NCI-H1436 (cell line): ENCODE measurements around the gene SAMD8.
"Not testable (repeated sequence)": the region's sequence is repeated elsewhere in the genome, so short reads cannot be mapped to it uniquely, and the experiment has no call there.

Experiments
- DNase-seq: peaks from one replicate; lab custom pipeline; 2025; lab: John Stamatoyannopoulos, UW

Gene SAMD8

DNA sequence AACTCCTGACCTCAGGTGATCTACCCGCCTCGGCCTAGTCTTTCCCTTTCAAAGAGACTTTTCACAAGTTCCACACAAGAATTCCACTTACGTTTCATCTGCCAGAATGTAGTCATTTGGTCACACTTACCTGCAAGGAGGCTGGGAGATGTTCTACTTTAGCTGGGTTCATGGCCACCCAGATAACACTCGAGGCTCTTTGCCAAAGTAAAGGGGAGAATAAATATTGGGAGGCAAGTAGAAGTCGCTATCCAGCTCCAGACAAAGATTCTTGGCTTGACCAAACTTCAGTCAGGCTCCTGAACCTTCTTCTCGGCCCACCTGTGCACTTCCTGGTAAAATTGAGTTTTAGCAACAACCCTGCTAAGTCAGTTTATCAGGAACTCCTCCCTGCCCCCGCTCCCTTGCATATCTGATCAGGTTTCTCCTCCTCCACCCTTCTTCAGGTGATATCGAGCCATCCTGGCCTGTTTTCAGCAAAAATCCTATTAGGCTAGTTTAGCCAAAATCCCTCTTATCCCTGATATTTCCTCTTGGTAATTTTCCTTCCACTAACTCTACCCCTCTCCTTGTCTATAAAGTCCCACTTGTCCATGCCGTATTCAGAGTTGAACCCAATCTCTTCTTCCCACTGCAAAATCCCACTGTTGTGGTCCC lies 25.1 kb upstream of the SAMD8 start:
- DNase-seq: no peak

DNA sequence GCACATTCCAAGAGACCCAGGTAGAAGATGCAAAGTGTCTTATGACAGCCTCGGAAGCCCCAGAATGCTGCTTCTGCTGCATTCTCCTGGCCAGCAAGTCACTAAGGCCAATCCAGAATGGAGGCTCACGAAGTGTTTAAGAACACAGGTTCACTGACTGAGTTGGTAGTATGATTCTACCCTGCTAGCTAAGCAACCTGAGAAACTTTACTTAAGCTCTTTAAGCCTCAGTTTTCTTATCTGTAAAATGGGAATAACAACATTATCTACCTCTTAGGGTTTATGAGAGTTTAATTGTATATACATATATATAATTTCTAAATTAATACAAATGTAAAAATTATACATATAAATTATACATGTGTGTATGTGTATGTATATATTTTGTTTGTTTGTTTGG lies 22.8 kb upstream of the SAMD8 start:
- DNase-seq: no peak

DNA sequence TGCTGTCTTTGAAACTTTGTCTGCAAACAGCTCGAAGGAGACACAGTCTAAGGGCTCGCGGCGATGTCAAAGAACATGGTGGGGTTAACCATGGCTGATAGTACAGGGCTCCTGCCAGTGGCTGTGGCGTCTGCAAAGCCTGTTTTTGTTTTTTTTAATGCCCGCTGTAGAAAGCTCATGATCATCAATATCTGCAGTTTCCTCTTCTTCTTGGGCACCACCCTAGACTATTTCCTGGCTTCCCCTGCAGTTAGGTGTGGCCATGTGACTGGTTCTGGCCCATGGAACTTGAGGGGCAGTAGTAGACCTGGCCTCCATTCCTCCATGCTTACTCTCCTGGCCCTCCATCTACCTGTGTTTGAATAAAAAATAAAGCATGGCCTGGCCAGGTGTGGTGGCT lies 21.8 kb upstream of the SAMD8 start:
- no peak for DNase-seq

DNA sequence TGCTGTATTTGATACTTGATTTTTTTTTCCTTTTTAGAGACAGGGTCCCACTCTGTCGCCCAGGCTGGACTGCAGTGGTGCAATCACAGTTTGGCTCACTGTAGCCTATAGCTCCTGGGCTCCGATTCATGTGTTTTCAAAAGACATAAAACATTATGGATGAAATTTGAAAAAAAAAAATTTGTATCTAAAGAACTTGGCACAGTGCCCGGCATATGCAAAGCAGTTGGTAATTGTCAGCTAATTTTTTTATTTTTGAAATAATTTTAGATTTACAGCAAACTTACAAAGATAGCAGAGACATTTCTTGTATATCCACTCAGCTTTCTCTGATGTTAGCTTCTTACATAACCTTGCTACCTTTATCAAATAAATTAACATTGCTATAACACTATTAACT lies 20.3 kb upstream of the SAMD8 start:
- DNase-seq: no peak

DNA sequence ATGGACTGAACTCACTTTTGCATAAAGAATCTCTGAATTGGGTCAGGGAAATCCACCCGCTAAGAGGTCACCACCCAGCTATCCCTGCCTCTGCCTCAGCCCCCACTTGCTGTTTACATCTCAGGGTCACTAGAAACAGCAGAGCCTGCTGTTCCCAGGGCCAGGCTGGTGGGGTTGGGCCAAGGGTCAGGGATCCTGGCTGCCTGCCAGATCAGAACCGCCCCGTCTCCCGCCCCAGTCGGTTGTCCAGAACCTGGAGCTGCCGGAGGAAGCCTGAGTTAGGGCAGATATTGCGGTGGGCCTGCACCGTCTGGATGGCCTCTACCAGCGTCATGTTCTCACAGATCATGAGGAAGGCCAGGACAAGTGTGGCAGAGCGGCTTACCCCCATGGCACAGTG lies 17.0 kb upstream of the SAMD8 start:
- DNase-seq: no peak

DNA sequence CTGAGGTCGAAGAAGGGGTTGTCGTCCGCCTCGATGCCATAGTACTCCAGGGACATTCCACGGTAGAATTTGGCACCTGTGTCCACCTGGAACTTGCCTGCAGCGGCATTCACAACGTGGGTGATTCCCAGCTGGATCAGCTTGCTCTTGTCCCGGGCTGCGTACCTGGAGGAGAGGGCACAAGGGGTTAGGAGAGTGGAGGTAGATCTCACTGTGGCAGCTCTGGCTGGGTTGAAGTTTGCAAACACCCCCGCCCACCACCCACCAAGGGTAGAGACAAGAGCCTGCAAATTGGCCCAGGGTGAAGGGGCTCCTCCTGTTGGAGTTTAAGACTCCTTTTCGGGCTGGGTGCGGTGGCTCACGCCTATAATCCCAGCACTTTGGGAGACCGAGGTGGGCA lies 15.8 kb upstream of the SAMD8 start:
- no peak for DNase-seq

DNA sequence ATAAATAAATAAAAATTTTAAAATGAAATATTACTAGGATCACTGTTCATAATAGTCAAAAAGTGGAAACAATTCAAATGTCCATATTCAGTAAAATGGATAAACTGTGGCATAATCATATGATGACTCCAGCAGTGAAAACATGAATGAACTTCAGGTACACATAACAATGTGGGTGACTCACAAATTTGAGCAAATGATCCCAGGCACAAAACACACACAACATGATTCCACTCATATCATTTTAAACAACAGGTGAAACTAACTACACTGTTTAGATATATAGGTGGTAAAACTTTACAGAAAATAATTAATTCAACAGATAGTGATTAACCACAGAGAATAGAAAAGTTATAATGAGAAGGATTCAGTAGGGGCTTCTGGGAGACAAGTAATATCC lies 14.7 kb upstream of the SAMD8 start:
- DNase-seq: no peak

DNA sequence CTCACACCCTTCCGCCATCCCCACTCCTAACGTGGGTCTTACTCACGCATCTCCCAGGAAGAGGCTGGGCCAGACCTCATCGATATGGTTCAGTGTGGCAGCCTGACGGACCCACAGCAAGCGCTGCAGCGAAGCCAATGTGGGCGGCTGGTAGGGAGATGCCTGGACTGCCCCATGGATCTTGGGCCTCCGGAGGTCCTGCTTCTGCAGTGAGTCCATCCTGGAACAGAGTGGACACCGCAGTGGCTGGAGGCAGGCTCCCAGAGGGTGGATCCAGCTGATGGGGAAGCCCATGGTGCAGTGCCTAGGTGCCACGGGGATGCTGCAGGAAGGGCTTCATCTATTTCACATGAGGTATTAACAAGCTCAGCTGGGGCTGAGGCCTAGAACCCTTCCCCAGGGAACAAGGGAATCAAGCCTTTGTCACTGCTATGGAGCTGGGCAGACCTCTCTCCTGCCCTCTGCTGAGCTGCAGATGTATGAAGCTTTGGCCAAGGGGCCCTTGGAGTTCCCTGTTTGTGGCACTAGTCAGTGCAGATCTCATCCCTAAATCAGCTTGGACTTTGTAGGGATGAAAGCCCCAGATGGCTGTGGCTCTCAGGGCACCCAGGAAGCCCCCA lies 13.7 kb upstream of the SAMD8 start:
- peak; percentile 16 for DNase-seq

DNA sequence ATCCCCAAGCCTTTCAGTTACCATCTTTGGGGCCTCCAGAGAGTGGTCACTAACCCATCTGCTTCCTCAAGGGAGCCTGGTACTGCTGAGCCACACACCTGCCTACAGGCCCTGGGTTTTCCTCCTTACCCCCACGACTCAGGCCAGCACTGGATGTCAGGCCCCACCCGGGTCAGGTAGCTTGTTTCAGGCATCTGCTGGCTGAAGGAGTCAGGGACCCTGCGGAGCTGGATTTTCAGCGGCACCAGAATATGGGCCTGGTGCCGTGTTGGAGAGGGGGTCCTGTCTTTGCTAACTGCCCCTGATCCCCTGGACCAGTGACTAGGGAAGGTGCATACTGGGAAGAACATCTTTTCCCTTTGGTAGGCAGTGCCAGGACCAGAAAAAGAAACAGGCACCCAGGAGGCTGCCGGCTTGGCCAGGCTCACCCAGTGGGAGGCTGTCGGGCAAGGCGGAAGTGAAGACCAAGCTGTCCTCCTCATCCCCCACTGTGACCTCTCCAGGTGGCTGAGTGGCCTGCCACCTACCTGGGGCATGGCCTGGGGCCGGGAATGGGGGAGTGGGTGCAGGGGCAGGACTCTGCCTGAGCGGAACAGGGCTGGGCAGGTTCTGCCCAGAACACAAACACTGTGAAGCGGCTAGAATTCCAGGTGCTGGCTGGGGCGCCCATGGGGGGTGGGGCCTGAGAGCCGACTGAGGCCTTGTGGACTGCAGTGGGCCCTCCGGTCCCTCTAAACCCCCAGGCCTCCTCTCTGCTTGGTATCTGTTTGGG lies 12.4 kb upstream of the SAMD8 start:
- no peak for DNase-seq

DNA sequence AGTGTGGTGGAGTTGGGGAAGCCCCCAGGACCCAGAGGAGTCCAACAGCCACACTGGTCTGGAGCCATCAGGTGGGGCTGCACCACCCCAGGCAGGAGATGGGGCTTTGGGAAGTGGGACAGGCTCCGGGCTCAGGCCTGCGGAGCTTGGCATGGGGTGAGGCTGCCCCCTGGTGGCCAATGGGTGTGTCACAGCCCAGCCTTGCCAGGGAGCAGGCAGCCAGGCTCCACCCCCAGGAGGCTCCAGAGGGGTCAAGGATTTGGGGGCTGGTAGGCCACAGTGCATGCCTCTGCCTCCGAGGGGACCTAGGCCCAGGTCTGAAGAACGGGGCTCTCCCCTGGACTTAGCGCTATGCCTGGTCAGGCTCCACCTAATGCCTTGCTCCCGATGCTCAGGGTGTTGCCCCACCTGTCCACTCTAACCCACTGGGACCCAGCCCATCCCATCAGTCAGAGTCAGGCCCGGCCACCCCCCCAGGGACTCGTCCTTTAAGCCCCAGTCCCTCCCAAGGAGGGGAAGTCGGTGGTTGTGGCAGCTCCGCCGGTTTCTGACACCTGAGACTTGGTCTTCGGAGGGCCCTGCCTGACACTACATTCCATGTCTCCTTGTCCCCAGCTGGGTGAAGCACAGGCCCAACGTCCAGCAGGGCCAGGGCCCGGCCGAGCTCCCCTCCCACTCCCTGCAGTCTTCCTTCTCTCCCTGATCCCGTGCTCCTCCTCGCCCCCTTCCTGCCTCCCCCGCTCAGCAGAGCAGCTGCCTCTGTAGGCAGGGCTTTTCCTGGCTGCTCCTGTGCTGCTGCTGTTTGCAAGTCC lies 11.3 kb upstream of the SAMD8 start:
- DNase-seq: peak; percentile 69

DNA sequence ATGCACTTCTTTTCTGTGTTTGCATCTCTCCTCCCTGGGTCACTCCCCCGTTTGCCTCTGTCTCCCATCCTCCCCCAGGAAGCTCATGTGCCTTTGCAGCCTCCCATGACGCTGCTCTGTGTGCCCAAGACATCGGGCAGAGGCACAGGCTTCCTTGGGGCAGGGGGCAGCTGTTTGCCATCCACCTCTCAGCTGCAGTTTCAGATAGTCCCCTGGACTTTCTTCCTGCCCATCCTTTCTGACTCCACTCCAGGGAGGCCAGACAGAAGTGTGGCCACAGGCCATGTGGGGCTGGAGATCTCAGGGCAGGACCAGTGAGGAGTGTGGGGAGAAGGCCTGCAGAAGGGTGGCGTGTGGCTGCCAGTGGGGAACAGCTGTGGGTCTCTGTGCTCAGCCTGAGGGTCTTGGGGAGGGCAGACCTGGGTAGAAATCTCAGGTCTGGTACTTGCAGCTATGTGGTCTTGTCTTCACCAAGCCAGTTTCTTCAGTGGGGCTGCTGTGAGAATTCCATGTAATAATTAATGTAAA lies 10.6 kb upstream of the SAMD8 start:
- DNase-seq: no peak

DNA sequence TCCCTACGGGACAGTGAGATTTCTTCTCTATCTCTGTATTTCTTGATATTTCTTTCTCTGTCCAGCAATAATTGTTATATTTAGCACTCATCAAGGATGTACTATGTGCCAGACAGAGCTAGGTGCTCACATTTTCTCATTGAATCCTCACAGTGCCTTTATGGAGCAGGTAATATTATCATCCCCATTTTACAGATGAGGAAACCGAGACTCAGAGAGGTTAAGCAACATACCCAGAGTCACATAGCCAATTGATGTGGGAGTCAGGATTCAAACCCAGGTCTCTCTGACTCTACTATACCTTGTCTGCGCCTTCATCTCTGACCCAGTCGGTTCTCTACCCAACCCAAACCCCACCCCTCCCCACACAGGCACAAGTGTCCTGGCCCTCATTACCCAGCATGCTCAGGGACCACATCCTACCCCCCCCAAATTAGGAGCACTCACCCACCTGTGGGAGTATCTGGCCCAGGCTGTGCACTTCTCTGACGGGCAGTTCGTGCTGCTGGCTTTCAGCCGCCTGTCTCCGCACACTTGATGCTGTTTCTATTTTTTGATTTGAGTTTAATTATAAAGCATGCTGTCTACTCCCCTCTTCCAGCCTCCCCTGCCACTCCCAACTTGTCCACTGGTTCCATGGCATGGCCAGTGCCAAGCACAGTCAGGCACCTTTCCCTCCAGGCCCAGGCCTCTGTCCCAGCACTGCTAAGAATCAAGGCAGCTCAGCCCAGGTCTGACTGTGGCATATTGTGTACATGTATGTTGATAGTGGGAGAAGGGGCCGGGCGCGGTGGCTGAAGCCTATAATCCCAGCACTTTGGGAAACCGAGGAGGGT lies 9.8 kb upstream of the SAMD8 start:
- DNase-seq: no peak

DNA sequence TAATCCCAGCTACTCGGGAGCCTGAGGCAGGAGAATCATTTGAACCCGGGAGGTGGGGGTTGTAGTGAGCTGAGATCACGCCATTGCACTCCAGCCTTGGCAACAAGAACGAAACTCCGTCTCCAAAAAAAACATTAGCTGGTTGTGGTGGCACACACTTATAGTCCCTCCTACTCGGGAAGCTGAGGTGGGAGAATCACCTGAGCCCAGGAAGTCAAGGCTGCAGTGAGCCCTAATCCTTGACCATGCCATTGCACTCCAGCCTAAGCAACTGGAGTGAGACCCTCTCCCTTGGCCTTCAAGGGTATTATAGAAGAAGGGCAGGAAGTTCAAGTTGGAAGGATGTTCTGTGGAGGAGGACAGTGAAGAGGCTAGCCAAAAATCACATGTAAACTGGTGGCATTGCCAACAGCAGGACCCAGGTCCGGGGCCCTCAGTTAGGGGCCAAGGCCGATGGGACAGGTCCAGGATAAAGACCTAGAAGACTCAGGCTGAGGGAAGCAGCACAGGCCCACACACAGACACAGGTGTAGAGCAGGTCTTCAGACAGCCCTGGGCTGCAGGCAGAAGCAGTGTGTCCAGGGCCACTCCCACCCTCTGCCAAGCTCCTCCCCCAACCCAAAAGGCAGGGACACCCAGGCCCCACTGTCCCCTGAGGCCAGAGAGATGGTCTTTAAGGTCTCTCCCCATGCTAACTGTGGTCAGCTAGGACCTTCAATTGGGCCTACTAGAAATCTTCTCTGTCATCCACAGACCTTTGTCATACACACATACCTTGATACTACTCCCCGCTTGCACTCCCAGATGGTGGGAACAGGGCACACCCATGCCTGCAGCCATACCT lies 8.4 kb upstream of the SAMD8 start:
- DNase-seq: no peak

DNA sequence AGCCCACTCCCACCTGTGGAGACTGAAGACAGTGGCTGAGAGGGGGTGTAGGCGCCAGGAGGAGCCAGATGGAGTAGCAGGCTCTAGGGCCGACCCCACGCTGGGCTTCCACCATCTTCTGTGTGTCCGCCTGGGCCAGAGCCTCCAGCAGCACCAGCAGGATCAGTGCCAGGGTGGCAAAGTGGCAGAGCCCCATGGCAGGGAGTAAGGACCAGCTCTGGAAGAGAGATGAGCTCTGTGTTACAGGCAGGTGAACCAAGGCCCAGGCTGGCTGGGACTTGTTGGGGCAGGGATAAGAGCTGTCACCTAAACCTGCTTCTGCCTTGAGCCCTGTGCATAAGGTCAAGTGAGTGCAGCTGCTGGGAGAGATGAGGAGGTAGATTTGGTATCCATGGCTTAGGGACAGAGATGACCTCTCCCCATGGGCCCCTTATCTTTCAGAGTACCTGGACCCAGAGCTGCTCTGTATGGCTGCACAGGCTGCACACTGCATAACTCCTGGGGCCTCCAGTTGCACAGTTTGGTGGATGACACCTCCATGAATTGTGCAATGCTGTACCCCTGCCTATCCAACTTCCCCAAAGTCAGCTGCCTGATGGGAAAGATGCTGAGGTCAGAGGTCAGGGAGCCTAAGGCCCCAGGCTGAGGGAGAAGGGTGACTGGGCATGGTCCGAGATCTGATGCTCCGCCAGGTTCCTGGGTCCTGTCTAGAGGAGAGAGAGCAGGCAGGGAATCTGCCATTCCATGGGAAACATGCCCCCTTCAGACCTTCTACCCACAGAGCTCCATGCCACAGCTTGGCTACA lies 7.4 kb upstream of the SAMD8 start:
- no peak for DNase-seq

DNA sequence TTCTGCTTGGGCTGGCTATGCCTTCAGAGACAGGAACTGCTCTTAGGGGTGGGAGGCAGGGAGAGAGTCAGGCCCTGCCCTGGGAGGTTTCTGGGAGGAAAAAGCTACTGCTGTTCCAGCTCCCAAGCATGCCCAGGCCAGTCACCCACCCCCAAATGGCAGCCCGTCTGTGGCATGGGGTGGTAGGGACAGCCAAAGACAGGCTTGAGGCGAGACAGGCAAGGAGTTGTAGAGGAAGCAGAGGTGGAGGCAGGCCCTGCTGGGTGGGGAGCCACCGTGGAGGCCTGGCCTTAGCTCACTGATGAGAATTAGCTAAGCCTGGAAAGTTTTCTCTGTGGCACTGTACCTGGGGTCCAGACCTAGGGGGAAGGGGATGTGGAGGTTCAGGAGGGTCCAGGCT lies 6.6 kb upstream of the SAMD8 start:
- DNase-seq: no peak

DNA sequence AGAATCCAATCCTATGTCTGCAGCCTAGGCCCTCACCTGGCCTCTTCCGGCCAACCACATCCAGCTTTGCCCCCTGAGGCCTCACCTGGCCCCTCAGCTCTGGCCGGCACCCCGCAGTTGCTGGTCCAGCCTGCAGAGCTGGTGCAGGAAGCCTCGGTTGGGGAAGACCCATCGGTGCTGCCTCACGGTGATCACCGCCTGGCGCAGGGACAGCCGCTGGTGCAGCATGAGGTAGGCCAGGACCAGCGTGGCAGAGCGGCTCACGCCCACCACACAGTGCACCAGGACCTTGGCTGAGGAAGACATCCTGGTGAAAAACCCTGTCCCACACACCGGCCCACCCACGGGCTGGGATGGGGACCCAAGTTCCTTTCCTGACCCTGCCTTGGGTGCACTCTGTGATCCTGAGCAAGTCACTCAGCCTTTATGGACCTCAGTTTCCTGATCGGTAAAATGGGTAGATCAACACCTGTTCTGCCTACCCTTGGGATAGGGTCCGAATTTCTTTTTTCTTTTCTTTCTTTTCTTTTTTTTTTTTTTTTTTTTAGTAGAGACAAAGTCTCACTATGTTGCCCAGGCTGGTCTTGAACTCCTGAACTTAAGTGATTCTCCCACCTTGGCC lies 5.8 kb upstream of the SAMD8 start:
- DNase-seq: no peak

DNA sequence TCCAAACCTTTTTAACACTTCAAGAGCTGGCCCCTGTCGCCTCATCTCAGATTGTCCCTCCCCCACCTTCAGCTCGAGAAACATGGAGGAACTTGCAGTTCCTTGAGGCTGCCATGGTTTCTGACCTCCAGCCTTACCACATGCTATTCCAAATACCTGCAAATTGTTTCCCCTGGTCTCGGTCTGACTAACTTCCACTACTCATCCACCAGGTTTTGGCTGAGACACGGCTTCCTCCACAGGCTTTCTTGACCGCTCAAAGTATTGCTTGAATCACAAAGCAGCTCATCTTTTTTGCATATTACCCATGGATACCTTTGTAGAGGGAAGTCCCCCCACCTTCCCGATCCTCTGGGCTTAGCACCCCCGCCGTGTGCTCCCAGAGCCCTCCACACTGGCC lies 5.2 kb upstream of the SAMD8 start:
- no peak for DNase-seq

DNA sequence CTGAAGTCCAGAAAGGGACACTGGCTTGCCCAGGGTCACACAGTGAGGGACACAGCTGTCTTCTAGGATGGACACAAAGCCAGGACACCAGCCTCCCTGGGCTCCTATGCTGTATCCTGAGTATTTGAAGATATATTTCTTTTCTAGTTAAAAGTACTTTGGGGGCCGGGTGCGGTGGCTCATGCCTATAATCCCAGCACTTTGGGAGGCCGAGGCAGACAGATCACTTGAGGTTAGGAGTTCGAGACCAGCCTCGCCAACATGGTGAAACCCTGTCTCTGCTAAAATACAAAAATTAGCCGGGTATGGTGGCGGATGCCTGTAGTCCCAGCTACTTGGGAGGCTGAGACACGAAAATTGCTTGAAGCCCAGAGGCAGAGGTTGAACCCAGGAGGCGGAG lies 4.6 kb upstream of the SAMD8 start:
- not testable (repeated sequence) for DNase-seq
